ENCODE data around the gene TRERF1. TPM values are rescaled to one million over a fixed set of nuclear protein-coding genes. Genes with fewer than 3 reads are reported as not detected.
A peak's percentile ranks its signal among the peaks of the same experiment; 100 is the strongest.

TRERF1 gene
- total RNA-seq, 8 experiments from 2014 or later, result 3.5 to 21.2 (median 5.2) TPM

DNA sequence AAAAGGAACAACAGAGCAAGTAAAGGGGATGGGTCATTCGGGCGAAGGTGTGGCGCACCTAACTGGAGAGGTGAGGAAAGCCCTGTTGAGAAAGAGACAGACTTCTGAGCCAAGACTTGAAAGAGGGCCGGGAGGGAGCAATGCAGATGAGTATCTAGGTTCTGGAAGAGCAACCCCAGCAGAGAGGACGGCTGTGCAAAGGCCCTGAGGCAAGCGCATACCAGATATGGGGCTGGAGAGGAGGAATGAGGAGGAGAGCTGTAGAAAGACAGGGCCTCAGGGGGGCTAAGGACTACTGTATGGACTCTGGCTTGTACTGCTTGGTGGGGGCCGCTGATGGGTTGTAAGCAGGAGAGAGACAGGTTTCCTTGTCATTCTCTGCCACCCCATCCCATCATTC lies 21.9 kb downstream of the TRERF1 start:
- Histone ChIP-seq H3K4me1 (replicated peaks in 1 of 2) (peaks cover 14 to 18% of the 10 kb centered on the region in 2 donors), H3K27ac (no peak overlapping the region), H3K4me3 (no peak overlapping the region)
- WGBS, 10 experiments, result 54 to 100% (median 100%) methylated on average over 1 to 6 of the region's 7 CpGs; no CpG with 5 or more reads in 3 of the 10 experiments
- no peak for ATAC-seq (replicated peaks in 6 of 8)
- in situ Hi-C loops (cut with MboI; ENCODE audit: low pct_unique_long_range_greater_than_20kb in 2 of 9, low sequenced_read_pairs in 9 of 9, unreplicated experiment in 9 of 9), result loop anchor here in 2 of 9 experiments (25.0 kb wide), 2 partner anchors 107 to 168 kb away; no protein-coding TSS in a partner anchor

GRCh38 chr6:42429042-42429585 lies 22.6 kb downstream of the TRERF1 start:
- Histone ChIP-seq H3K4me3 (no peak overlapping the region), H3K4me1 (replicated peaks in 1 of 2) (peaks cover 14 to 18% of the 10 kb centered on the region in 2 donors), H3K27ac (peak overlapping the region in 1 of 2 donors; percentile 12)
- 23 to 80% (median 59%) methylated on average over 1 to 6 of the region's 8 CpGs; no CpG with 5 or more reads in 4 of the 10 experiments for WGBS, 10 experiments
- no peak for ATAC-seq (replicated peaks in 6 of 8)
- in situ Hi-C loops (cut with MboI; ENCODE audit: low pct_unique_long_range_greater_than_20kb in 2 of 9, low sequenced_read_pairs in 9 of 9, unreplicated experiment in 9 of 9), result loop anchor here in 2 of 9 experiments (25.0 kb wide), 2 partner anchors 108 to 167 kb away; no protein-coding TSS in a partner anchor

- Histone ChIP-seq H3K4me1 (replicated peaks in 1 of 2) (peaks cover 14 to 18% of the 10 kb centered on the region in 2 donors), H3K27ac (peak overlapping the region in 1 of 2 donors; percentile 12), H3K4me3 (no peak overlapping the region)
- in situ Hi-C loops (cut with MboI; ENCODE audit: low pct_unique_long_range_greater_than_20kb in 2 of 9, low sequenced_read_pairs in 9 of 9, unreplicated experiment in 9 of 9), result loop anchor here in 2 of 9 experiments (25.0 kb wide), 2 partner anchors 109 to 166 kb away; no protein-coding TSS in a partner anchor
- peak; percentile 50 to 98 (median 85) for ATAC-seq (replicated peaks in 6 of 8)
- 14 to 100% (median 51%) methylated on average over 1 to 6 of the region's 7 CpGs for WGBS, 10 experiments
These were observed 23.2 kb downstream of the TRERF1 start for GRCh38 chr6:42428326-42429041.

DNA sequence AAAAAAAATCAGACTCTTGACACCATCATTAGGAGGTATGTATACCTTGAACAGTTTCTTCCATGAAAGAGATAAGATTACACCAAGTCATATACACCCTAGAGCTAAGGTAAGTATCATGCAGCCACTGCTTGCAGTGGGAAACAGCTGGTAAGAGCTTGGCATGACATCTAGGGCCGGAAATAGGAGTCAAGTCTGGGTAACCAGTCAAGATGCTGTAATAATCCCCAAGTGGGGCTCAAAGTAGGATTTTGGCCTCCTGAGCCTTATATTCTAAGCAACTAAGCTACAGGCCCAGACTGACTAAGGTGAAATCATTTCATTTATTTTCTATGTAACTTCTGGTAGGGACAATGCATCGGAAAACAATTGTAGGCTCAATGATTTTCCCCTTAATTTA lies 23.9 kb downstream of the TRERF1 start:
- H3K27ac ChIP-seq, result no peak overlapping the region
- in situ Hi-C loops (cut with MboI; ENCODE audit: low pct_unique_long_range_greater_than_20kb in 2 of 9, low sequenced_read_pairs in 9 of 9, unreplicated experiment in 9 of 9), result loop anchor here in 2 of 9 experiments (25.0 kb wide), 2 partner anchors 109 to 166 kb away; no protein-coding TSS in a partner anchor
- 52 to 100% (median 85%) methylated on average over 1 to 2 of the region's 2 CpGs; no CpG with 5 or more reads in 2 of the 10 experiments for WGBS, 10 experiments
- H3K4me1 ChIP-seq (replicated peaks in 1 of 2), result peaks cover 14 to 18% of the 10 kb centered on the region in 2 donors
- no peak overlapping the region for H3K4me3 ChIP-seq
- no peak for ATAC-seq (replicated peaks in 6 of 8)

GRCh38 chr6:42426191-42426590 lies 25.5 kb downstream of the TRERF1 start:
- no peak for ATAC-seq (replicated peaks in 6 of 8)
- peaks cover 14 to 18% of the 10 kb centered on the region in 2 donors for H3K4me1 ChIP-seq (replicated peaks in 1 of 2)
- H3K27ac ChIP-seq, result no peak overlapping the region
- in situ Hi-C loops (cut with MboI; ENCODE audit: low pct_unique_long_range_greater_than_20kb in 2 of 9, low sequenced_read_pairs in 9 of 9, unreplicated experiment in 9 of 9), result loop anchor here in 2 of 9 experiments (25.0 kb wide), 2 partner anchors 111 to 164 kb away; no protein-coding TSS in a partner anchor
- H3K4me3 ChIP-seq, result no peak overlapping the region
- WGBS, 10 experiments, result 83 to 100% (median 100%) methylated on average over 1 to 2 of the region's 2 CpGs; no CpG with 5 or more reads in 2 of the 10 experiments

DNA sequence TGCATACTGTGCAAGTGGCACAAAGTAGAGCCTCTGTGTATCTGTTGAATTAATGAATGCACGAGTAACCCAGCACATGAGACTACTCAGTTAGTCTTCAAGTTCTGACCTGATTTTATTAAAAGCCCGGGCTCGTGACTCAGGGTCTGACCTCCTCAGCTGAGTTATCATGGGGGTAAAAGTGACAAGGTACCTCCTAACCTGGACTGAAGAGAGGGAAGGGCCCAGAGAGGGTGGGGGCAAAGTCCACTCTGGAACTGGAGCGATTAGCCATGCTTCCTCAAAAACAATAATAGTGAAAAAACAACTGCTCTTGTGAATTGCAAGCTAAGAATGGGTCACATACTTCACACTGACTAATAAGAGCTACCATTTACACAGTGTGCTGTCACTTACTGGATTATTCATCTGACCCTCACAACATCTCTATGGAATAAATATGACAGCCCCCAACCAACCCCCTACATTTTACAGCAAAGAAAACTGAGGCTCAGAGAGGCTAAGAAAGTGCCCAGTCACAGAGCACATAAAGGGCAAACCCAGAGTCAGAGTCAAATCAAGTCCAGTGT lies 26.7 kb downstream of the TRERF1 start:
- in situ Hi-C loops (cut with MboI; ENCODE audit: low pct_unique_long_range_greater_than_20kb in 2 of 9, low sequenced_read_pairs in 9 of 9, unreplicated experiment in 9 of 9), result loop anchor here in 2 of 9 experiments (25.0 kb wide), 2 partner anchors 112 to 163 kb away; no protein-coding TSS in a partner anchor
- Histone ChIP-seq H3K4me3 (no peak overlapping the region), H3K27ac (no peak overlapping the region), H3K4me1 (replicated peaks in 1 of 2) (peaks cover 14 to 18% of the 10 kb centered on the region in 2 donors)
- ATAC-seq (replicated peaks in 6 of 8), result no peak
- WGBS, 10 experiments, result 58 to 100% (median 85%) methylated on average over 1 to 4 of the region's 4 CpGs; no CpG with 5 or more reads in 2 of the 10 experiments

DNA sequence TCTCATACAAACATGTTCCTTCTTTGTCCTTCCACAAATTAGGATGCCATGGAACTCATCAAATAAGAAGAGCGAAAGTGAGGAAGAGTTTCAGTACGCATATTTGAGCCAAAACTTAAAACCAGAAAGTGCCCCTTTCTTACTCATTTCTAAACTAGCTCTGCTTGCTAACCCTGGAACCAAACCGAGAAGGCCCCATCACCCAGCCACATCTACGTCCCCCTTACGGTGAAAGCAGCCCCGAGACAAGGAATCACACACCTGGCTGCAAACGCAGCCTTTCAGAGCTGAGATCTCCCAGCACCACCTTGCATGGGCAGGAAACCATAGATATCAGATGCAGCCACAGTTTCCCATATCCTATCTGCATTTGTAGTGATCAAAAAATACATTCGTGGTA lies 28.5 kb downstream of the TRERF1 start:
- peaks cover 5 to 11% of the 10 kb centered on the region in 2 donors for H3K4me1 ChIP-seq (replicated peaks in 1 of 2)
- in situ Hi-C loops (cut with MboI; ENCODE audit: low pct_unique_long_range_greater_than_20kb in 2 of 9, low sequenced_read_pairs in 9 of 9, unreplicated experiment in 9 of 9), result no loop called here
- no peak overlapping the region for H3K4me3 ChIP-seq
- H3K27ac ChIP-seq, result no peak overlapping the region
- ATAC-seq (replicated peaks in 6 of 8), result no peak
- 13 to 100% (median 98%) methylated on average over 1 to 8 of the region's 8 CpGs for WGBS, 10 experiments

- in situ Hi-C loops (cut with MboI; ENCODE audit: low pct_unique_long_range_greater_than_20kb in 2 of 9, low sequenced_read_pairs in 9 of 9, unreplicated experiment in 9 of 9), result no loop called here
- peaks cover 0 to 8% of the 10 kb centered on the region in 2 donors for H3K4me1 ChIP-seq (replicated peaks in 1 of 2)
- WGBS, 10 experiments, result 80 to 100% (median 94%) methylated on average over 1 to 3 of the region's 3 CpGs; no CpG with 5 or more reads in 3 of the 10 experiments
- H3K4me3 ChIP-seq, result no peak overlapping the region
- H3K27ac ChIP-seq, result no peak overlapping the region
- ATAC-seq (replicated peaks in 6 of 8), result no peak
These were observed 31.0 kb downstream of the TRERF1 start for GRCh38 chr6:42420741-42421140.

DNA sequence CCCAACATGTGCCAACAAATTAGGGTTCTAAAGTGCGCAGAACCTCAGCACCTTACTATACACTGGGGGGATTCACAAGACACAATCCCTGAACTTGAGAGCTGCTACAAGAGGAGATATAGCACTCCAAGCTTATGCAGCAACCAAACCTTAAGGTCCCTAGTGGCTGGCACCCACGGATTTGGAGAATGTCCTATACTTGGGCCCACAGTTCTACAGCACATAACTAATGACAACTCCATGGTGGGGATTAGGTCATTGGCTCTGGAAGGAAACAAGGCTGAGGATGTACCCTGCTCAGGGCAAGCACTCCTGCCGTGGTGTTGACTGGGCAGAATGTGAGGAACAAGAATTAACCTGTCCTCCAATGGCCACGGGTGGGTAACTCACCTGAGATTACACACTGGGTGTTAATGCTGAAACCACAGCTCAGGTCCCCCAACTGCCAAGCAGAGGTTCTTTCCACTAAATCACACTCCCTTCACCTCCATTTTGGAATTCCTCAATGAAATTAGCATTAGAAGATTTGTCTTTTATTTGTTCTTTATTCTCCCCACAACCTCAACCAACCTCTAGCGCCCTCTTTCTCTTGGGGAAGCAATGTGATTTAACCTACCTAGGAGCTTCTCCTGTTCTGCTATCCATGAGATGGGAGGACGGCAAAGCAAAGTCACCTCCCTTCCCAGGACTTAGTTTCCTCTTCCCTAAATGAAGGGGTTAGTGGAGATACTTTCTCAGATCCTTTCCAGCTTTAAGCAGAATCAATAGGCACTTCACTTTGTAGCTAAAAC lies 32.0 kb downstream of the TRERF1 start:
- Histone ChIP-seq H3K4me3 (no peak overlapping the region), H3K27ac (no peak overlapping the region), H3K4me1 (replicated peaks in 1 of 2) (peaks cover 0 to 8% of the 10 kb centered on the region in 2 donors)
- WGBS, 10 experiments, result 75 to 100% (median 92%) methylated on average over 1 to 2 of the region's 6 CpGs; no CpG with 5 or more reads in 1 of the 10 experiments
- in situ Hi-C loops (cut with MboI; ENCODE audit: low pct_unique_long_range_greater_than_20kb in 2 of 9, low sequenced_read_pairs in 9 of 9, unreplicated experiment in 9 of 9), result no loop called here
- ATAC-seq (replicated peaks in 6 of 8), result no peak

- WGBS, 10 experiments, result 0 to 100% (median 40%) methylated on average over 1 to 3 of the region's 4 CpGs; no CpG with 5 or more reads in 3 of the 10 experiments
- ATAC-seq (replicated peaks in 6 of 8), result peak in 2 of 8 experiments; percentile 15 to 42
- no peak overlapping the region for H3K4me3 ChIP-seq
- peaks cover 0 to 8% of the 10 kb centered on the region in 2 donors for H3K4me1 ChIP-seq (replicated peaks in 1 of 2)
- in situ Hi-C loops (cut with MboI; ENCODE audit: low pct_unique_long_range_greater_than_20kb in 2 of 9, low sequenced_read_pairs in 9 of 9, unreplicated experiment in 9 of 9), result no loop called here
- no peak overlapping the region for H3K27ac ChIP-seq
These were observed 33.0 kb downstream of the TRERF1 start for GRCh38 chr6:42418724-42419123.

- Histone ChIP-seq H3K4me3 (no peak overlapping the region), H3K27ac (no peak overlapping the region), H3K4me1 (replicated peaks in 1 of 2) (peaks cover 0 to 8% of the 10 kb centered on the region in 2 donors)
- no peak for ATAC-seq (replicated peaks in 6 of 8)
- in situ Hi-C loops (cut with MboI; ENCODE audit: low pct_unique_long_range_greater_than_20kb in 2 of 9, low sequenced_read_pairs in 9 of 9, unreplicated experiment in 9 of 9), result no loop called here
- WGBS, 10 experiments, result 77 to 100% (median 94%) methylated on average over 1 to 3 of the region's 5 CpGs; no CpG with 5 or more reads in 2 of the 10 experiments
These were observed 34.0 kb downstream of the TRERF1 start for GRCh38 chr6:42417641-42418112.

DNA sequence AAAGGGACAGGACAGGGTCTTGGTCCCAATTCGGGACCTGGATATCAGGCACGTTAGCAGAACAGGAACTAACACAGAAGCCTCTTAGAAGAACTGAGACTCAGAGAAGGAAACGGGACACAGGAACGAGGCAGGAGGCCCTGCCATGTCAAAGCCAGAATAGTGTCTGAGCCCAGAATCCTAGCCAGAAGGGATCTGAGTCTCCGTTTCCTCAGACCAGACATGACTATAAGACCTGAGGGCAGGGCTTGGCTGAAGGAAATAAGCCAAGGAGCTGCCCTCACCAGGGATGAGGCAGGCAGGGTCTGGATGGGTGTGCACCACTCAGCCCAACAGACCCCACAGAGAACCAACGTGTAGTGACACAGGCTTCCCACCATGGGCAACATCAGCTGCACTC lies 40.3 kb downstream of the TRERF1 start:
- ATAC-seq (replicated peaks in 6 of 8), result no peak
- Histone ChIP-seq H3K4me3 (no peak overlapping the region), H3K27ac (no peak overlapping the region), H3K4me1 (replicated peaks in 1 of 2) (peaks cover 0 to 9% of the 10 kb centered on the region in 2 donors)
- 50 to 100% (median 91%) methylated on average over 1 to 5 of the region's 6 CpGs; no CpG with 5 or more reads in 3 of the 10 experiments for WGBS, 10 experiments
- in situ Hi-C loops (cut with MboI; ENCODE audit: low pct_unique_long_range_greater_than_20kb in 2 of 9, low sequenced_read_pairs in 9 of 9, unreplicated experiment in 9 of 9), result no loop called here
